Cardiac ventricle fibroblast (primary cell): ENCODE data around the gene GLRB. TPM values are rescaled to one million over a fixed set of nuclear protein-coding genes. Genes with fewer than 3 reads are reported as not detected.

Experiments used
- total RNA-seq: library from RNA; depleted of rRNA; stranded (reverse); fragments of >200 nt; gene quantifications from 2 replicates; pipeline ENCODE4 v1.2.3, GENCODE V29; 2015

Gene GLRB
- total RNA-seq: 0.78 and 1.7 TPM in 2 replicates

GRCh38 chr4:157075811-157076577 is at the start of gene GLRB:
Gene GLRB, plus strand, starts transcription at chr4:157076150. Its CDS starts 1,875 bp downstream, at chr4:157078025.

GRCh38 chr4:157220371-157220881 is 144.5 kb downstream of the GLRB start, which contains the start of gene GRIA2:
Gene GRIA2, plus strand, starts transcription at chr4:157220728. Its CDS starts 315 bp downstream, at chr4:157221043.

Other genes with a start within 250 kb of the GLRB start
- 7.5 and 12.6 TPM in 2 replicates for gene PDGFC, start 104.4 kb upstream of the GLRB start, total RNA-seq
- not detected in 2 replicates for gene GRIA2, start 144.6 kb downstream of the GLRB start, total RNA-seq